HuH-7 (cell line): ENCODE data around the gene POLR1A.

Experiments used
- DNase-seq: peaks from one replicate; pipeline ENCODE4 v3.0.0; 2011; ENCODE audit warnings: low spot score

The POLR1A gene

GRCh38 chr2:86037795-86038192 lies 67.9 kb downstream of the POLR1A start:
- no peak for DNase-seq

GRCh38 chr2:86037141-86037794 lies 68.4 kb downstream of the POLR1A start:
- no peak for DNase-seq

- no peak for DNase-seq
Measured at GRCh38 chr2:86036669-86037138, 69.0 kb downstream of the POLR1A start.

- no peak for DNase-seq
Measured at GRCh38 chr2:86035883-86036668, 69.6 kb downstream of the POLR1A start.

GRCh38 chr2:86035376-86035882 lies 70.3 kb downstream of the POLR1A start:
- no peak for DNase-seq

GRCh38 chr2:86033751-86034692 lies 71.7 kb downstream of the POLR1A start:
- no peak for DNase-seq

- DNase-seq, result no peak
Measured at GRCh38 chr2:86032861-86033595, 72.7 kb downstream of the POLR1A start.

- no peak for DNase-seq
Measured at GRCh38 chr2:86031606-86032005, 74.1 kb downstream of the POLR1A start.

- DNase-seq, result no peak
Measured at GRCh38 chr2:86031151-86031550, 74.5 kb downstream of the POLR1A start.

- DNase-seq, result no peak
Measured at GRCh38 chr2:86029873-86030272, 75.8 kb downstream of the POLR1A start.

- no peak for DNase-seq
Measured at GRCh38 chr2:86028766-86029381, 76.8 kb downstream of the POLR1A start.

GRCh38 chr2:86027922-86028765 lies 77.5 kb downstream of the POLR1A start:
- DNase-seq, result no peak

GRCh38 chr2:86027196-86027921 lies 78.3 kb downstream of the POLR1A start:
- DNase-seq, result no peak

- no peak for DNase-seq
Measured at GRCh38 chr2:86026744-86027065, 79.0 kb downstream of the POLR1A start.

- no peak for DNase-seq
Measured at GRCh38 chr2:86025976-86026743, 79.5 kb downstream of the POLR1A start.

GRCh38 chr2:86025229-86025820 lies 80.4 kb downstream of the POLR1A start:
- DNase-seq, result no peak

GRCh38 chr2:86023366-86023712 lies 82.3 kb downstream of the POLR1A start:
- DNase-seq, result no peak

GRCh38 chr2:86022661-86023365 lies 82.9 kb downstream of the POLR1A start:
- DNase-seq, result no peak
